ENCODE data around the gene ANKRD23. TPM values are rescaled to one million over a fixed set of nuclear protein-coding genes. Genes with fewer than 3 reads are reported as not detected.

The ANKRD23 gene
- total RNA-seq, 1 donor from 2014 or later = 12.5 TPM

- peak overlapping the region; percentile 95 for H3K27ac Mint-ChIP-seq
These were observed 44.5 kb upstream of the ANKRD23 start for GRCh38 chr2:96888072-96889011.

GRCh38 chr2:96887493-96888012 is 43.7 kb upstream of the ANKRD23 start:
- Mint-ChIP-seq H3K27me3 (ENCODE audit: low read depth) (no peaks in the 10 kb centered on the region), H3K36me3 (no peaks in the 10 kb centered on the region), H3K9me3 (no peaks in the 10 kb centered on the region), H3K4me1 (peaks cover 65% of the 10 kb centered on the region), H3K4me3 (no peak overlapping the region), H3K27ac (peak overlapping the region; percentile 95)
- TF ChIP-seq CTCF (IDR thresholded peaks at IDR 0.05; ENCODE audit: unreplicated experiment) = no peak
- no peak for DNase-seq (ENCODE audit: low spot score in 2 of 2, unreplicated experiment in 2 of 2)

More at GRCh38 chr2:96888072-96889011, 44.5 kb upstream of the ANKRD23 start:
- peaks cover 68% of the 10 kb centered on the region for H3K4me1 Mint-ChIP-seq
- TF ChIP-seq CTCF (IDR thresholded peaks at IDR 0.05; ENCODE audit: unreplicated experiment) = no peak
- H3K4me3 Mint-ChIP-seq = no peak overlapping the region
- peak in 1 of 2 experiments; percentile 57 for DNase-seq (ENCODE audit: low spot score in 2 of 2, unreplicated experiment in 2 of 2)
- H3K36me3 Mint-ChIP-seq = no peaks in the 10 kb centered on the region
- no peaks in the 10 kb centered on the region for H3K27me3 Mint-ChIP-seq (ENCODE audit: low read depth)
- no peaks in the 10 kb centered on the region for H3K9me3 Mint-ChIP-seq

- peaks cover 67% of the 10 kb centered on the region for H3K4me1 Mint-ChIP-seq
- no peaks in the 10 kb centered on the region for H3K36me3 Mint-ChIP-seq
- no peak for DNase-seq (ENCODE audit: low spot score in 2 of 2, unreplicated experiment in 2 of 2)
- no peak for TF ChIP-seq CTCF (IDR thresholded peaks at IDR 0.05; ENCODE audit: unreplicated experiment)
- no peaks in the 10 kb centered on the region for H3K9me3 Mint-ChIP-seq
- H3K27ac Mint-ChIP-seq = no peak overlapping the region
- no peak overlapping the region for H3K4me3 Mint-ChIP-seq
- H3K27me3 Mint-ChIP-seq (ENCODE audit: low read depth) = no peaks in the 10 kb centered on the region
These were observed 41.9 kb upstream of the ANKRD23 start for GRCh38 chr2:96885432-96886347.

- TF ChIP-seq CTCF (IDR thresholded peaks at IDR 0.05; ENCODE audit: unreplicated experiment) = no peak
- DNase-seq (ENCODE audit: low spot score in 2 of 2, unreplicated experiment in 2 of 2) = no peak
- Mint-ChIP-seq H3K4me3 (no peak overlapping the region), H3K36me3 (no peaks in the 10 kb centered on the region), H3K27ac (peak overlapping the region; percentile 37), H3K27me3 (ENCODE audit: low read depth) (no peaks in the 10 kb centered on the region), H3K9me3 (no peaks in the 10 kb centered on the region), H3K4me1 (peaks cover 70% of the 10 kb centered on the region)
These were observed 40.7 kb upstream of the ANKRD23 start for GRCh38 chr2:96884299-96885094.

- peaks cover 62% of the 10 kb centered on the region for H3K4me1 Mint-ChIP-seq
- H3K9me3 Mint-ChIP-seq = no peaks in the 10 kb centered on the region
- no peak for DNase-seq (ENCODE audit: low spot score in 2 of 2, unreplicated experiment in 2 of 2)
- H3K36me3 Mint-ChIP-seq = no peaks in the 10 kb centered on the region
- no peak overlapping the region for H3K27ac Mint-ChIP-seq
- no peaks in the 10 kb centered on the region for H3K27me3 Mint-ChIP-seq (ENCODE audit: low read depth)
- H3K4me3 Mint-ChIP-seq = no peak overlapping the region
- TF ChIP-seq CTCF (IDR thresholded peaks at IDR 0.05; ENCODE audit: unreplicated experiment) = no peak
These were observed 39.5 kb upstream of the ANKRD23 start for GRCh38 chr2:96883306-96883705.

Measured in mesothelial cell of epicardium (in vitro differentiated cells).